Lower leg skin (tissue), 3 donors: ENCODE results near the gene THSD4.

ENCODE experiments used
- POLR2A ChIP-seq, 2 donors: fragments of 450-650 bp; IDR thresholded peaks; one replicate each; pipeline ENCODE4 v1.6.1; 2016 to 2017; ENCODE audit warnings: antibody characterized with exemption in 2 of 2, mild to moderate bottlenecking in 1 of 2, moderate library complexity in 1 of 2
- TF ChIP-seq, protein P1 (sequence below), 3 donors: fragments of 450-650 bp; IDR thresholded peaks; one replicate each; pipeline ENCODE4 v1.5.1; 2016; ENCODE audit warnings: antibody characterized with exemption in 3 of 3, mild to moderate bottlenecking in 3 of 3, moderate library complexity in 2 of 3

GRCh38 chr15:71168166-71168834, 53.0 kb downstream of the THSD4 start:
- TF ChIP-seq, protein P1, sequence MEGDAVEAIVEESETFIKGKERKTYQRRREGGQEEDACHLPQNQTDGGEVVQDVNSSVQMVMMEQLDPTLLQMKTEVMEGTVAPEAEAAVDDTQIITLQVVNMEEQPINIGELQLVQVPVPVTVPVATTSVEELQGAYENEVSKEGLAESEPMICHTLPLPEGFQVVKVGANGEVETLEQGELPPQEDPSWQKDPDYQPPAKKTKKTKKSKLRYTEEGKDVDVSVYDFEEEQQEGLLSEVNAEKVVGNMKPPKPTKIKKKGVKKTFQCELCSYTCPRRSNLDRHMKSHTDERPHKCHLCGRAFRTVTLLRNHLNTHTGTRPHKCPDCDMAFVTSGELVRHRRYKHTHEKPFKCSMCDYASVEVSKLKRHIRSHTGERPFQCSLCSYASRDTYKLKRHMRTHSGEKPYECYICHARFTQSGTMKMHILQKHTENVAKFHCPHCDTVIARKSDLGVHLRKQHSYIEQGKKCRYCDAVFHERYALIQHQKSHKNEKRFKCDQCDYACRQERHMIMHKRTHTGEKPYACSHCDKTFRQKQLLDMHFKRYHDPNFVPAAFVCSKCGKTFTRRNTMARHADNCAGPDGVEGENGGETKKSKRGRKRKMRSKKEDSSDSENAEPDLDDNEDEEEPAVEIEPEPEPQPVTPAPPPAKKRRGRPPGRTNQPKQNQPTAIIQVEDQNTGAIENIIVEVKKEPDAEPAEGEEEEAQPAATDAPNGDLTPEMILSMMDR (IDR thresholded peaks at IDR 0.05) = no peak
- no peak for TF ChIP-seq POLR2A (IDR thresholded peaks at IDR 0.05)
